Measurements from ENCODE around the gene CARS1.

Gene CARS1

DNA sequence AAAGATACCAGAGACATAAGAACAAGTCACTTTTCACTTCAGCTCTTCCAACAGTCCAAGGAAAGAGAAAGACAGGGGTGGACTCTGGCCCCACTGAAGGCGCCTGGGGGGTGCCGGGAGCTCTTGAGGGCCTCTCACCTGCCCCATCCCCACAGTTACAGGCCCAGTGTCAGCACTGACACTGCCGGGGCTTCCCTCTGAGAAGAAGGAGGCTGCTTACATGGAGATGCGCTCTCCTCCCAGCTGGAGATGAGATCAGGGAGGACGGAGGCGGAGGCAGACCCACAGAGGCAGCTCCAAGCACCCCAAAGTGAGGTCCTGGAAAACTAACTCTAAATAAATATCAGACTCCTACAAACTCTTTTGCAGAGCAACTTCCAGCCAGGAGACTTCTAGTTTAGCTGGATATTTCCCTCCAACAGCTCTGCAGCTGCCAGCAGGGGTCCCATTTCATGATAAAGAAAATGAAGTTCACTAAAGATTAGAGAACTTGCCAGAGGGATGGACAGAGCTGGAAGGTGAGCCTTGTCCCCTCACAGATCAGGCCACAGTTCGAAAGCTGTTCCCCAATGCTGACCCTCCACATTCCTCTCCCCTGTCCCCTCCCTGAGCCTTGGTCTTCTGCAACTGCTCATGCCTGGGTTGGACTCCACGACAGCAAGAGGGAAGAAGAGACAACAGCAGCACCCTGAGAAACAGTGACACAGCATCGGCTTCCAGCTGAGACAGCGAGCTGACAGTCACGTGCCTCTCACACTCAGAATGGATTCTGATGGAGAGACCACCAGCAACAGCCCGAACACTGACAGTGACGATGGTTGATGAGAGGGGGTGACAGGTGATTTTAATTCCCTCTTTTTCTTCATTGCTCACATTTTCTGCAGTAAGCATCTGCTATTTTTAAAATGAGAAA is 5.8 kb downstream of the CARS1 start:
- DNase-seq (ENCODE audit: low spot score), result no peak
- TF ChIP-seq, protein P1, sequence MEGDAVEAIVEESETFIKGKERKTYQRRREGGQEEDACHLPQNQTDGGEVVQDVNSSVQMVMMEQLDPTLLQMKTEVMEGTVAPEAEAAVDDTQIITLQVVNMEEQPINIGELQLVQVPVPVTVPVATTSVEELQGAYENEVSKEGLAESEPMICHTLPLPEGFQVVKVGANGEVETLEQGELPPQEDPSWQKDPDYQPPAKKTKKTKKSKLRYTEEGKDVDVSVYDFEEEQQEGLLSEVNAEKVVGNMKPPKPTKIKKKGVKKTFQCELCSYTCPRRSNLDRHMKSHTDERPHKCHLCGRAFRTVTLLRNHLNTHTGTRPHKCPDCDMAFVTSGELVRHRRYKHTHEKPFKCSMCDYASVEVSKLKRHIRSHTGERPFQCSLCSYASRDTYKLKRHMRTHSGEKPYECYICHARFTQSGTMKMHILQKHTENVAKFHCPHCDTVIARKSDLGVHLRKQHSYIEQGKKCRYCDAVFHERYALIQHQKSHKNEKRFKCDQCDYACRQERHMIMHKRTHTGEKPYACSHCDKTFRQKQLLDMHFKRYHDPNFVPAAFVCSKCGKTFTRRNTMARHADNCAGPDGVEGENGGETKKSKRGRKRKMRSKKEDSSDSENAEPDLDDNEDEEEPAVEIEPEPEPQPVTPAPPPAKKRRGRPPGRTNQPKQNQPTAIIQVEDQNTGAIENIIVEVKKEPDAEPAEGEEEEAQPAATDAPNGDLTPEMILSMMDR (IDR thresholded peaks at IDR 0.05; ENCODE audit: extremely low read depth, insufficient read depth, missing control alignments), result peak; percentile 15
- in situ Hi-C loops (cut with MboI; ENCODE audit: low pct_unique_long_range_greater_than_20kb, low sequenced_read_pairs, unreplicated experiment), result no loop called here

DNA sequence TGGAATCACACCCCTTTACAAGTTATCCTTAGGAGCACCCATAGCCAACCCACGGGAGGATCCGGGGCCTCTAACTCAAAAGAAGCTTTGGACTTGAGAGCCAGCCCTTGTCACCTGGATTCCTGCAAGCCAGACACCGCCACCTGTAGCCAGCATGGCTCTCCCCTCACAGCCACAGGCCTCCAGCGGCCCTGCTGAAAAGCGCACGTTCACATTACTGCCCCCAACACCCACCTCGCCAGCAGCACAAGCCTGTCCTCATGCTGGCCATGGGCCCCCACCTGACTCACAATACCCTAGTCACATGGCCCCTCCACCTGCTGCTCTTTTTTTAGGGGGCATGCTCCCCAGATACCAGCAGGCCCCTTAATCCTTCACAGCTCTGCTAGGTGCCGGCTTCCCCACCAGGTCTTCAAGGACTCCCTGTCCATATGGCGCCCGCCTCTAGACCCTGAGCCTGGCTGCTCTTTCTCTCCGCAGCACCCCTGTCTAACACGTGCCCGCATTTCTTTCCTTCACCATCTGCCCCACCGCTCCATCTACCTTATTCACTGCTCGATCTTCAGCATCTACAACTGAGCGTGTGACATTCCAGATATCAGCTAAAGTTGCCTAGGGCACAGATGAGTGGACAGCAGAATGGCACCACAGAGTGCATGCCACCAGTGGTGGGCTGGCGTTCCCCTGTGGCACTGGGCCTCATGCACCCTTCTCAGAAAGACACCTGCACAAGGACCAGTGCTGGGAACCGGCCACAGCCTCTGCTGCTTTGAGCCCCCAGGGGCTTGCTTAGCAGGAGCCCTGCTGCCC is 6.6 kb downstream of the CARS1 start:
- no peak for DNase-seq (ENCODE audit: low spot score)
- TF ChIP-seq, protein P1 (IDR thresholded peaks at IDR 0.05; ENCODE audit: extremely low read depth, insufficient read depth, missing control alignments), result no peak
- in situ Hi-C loops (cut with MboI; ENCODE audit: low pct_unique_long_range_greater_than_20kb, low sequenced_read_pairs, unreplicated experiment), result no loop called here

DNA sequence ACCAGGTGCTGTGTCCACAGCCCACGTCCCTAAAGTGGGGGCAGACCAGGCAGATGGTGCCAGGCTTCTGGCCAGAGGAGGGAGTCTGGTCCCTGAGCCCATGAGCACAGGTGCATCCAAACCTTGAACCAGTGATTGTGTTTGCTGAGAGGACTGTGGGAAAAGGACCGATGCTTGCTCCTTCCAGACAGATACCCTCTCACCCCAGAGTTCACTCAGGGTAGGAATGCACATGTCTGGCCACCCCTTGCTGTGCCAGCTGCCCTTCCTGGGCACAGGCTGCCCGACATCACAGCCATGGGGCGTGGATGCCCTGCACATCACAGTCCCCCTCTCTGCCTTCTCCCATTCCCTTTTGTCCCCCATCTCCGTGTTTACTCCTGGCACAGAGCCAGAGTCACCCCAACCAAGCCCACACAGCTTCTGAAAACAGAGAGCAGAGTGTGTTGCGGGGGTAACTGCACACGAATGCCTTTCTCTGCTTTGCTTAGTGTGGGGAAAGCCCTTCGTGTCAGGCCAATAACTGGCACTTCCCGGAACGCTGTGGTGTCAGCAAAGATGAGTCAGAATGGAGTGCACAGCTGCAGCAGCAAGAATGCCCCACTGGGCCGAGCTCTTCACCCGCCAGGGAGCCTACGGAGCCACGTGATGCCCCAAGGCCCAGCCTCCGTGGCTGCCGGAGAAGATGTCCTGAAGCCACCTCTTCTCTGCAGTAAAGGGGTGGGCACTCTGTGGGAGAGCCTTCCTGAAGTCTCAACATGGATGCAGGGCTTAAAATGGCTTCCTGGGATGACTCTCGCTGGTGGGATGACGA is 7.6 kb downstream of the CARS1 start:
- in situ Hi-C loops (cut with MboI; ENCODE audit: low pct_unique_long_range_greater_than_20kb, low sequenced_read_pairs, unreplicated experiment), result no loop called here
- peak; percentile 91 for DNase-seq (ENCODE audit: low spot score)

DNA sequence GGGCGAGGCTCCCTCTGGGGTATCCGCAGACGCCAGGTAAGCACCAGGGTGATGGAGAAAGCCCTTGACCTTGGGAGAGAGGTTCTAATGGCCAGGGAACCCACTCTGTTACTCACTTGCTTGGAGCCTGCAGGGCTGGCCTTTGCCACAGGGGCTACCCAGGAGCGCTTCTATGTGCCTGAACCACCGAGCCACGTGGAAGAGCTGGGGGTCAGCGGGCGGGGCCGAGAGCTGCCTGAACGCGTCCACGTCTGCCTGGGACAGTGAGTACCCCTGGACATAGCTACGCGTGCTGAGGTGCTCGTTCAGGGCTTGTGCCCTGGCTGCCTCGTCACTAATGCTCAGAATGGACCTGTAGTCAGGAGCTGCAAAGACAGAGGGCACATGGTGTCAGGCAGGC is 9.6 kb downstream of the CARS1 start:
- in situ Hi-C loops (cut with MboI; ENCODE audit: low pct_unique_long_range_greater_than_20kb, low sequenced_read_pairs, unreplicated experiment), result no loop called here
- TF ChIP-seq, protein P1 (IDR thresholded peaks at IDR 0.05; ENCODE audit: extremely low read depth, insufficient read depth, missing control alignments), result no peak
- DNase-seq (ENCODE audit: low spot score), result no peak

More for the DNA sequence above, 7.6 kb downstream of the CARS1 start:
- TF ChIP-seq, protein P1 (IDR thresholded peaks at IDR 0.05; ENCODE audit: extremely low read depth, insufficient read depth, missing control alignments), result peak; percentile 56

DNA sequence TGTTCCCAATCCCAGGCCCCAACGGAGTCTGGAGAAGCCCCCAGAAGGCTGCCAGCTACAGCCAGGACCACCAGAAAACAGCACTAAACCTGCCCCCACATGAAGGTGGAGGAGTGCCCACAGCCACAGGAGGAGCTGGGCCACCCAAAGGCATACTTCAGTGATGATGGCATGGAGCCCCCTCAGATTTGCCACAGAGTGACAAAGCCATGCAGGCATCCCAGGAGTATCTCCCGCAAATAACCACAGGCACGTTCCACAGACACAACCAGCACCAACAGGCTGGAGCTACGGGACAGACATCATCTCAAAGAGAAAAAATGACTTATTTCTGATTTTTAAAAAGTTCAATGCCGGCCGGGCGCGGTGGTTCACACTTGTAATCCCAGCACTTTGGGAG is 10.6 kb downstream of the CARS1 start:
- TF ChIP-seq, protein P1 (IDR thresholded peaks at IDR 0.05; ENCODE audit: extremely low read depth, insufficient read depth, missing control alignments), result no peak
- DNase-seq (ENCODE audit: low spot score), result no peak
- in situ Hi-C loops (cut with MboI; ENCODE audit: low pct_unique_long_range_greater_than_20kb, low sequenced_read_pairs, unreplicated experiment), result no loop called here

DNA sequence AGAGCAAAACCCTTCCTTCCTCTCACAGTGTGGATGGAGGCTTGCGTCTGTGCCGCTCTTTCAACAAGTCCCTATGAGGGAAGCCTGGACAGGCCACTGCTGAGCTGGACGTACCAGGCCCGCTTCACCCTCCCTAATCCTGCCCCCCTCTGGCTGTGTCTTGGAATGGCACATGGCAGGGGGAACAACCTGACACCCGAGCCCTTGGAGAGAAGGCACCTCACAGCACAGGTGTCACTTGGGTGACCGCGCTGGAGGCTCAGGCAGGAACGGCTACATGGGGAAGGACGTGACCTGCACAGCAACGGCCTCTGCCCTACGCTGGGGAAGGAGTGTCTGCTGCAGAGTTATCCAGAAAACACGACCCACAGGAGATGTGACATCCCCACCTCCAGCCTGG is 11.0 kb downstream of the CARS1 start:
- TF ChIP-seq, protein P1 (IDR thresholded peaks at IDR 0.05; ENCODE audit: extremely low read depth, insufficient read depth, missing control alignments), result peak; percentile 18
- in situ Hi-C loops (cut with MboI; ENCODE audit: low pct_unique_long_range_greater_than_20kb, low sequenced_read_pairs, unreplicated experiment), result no loop called here
- DNase-seq (ENCODE audit: low spot score), result no peak

All from GM13977 (cell line).